ENCODE results near the gene EFCAB8.
"Not testable (repeated sequence)": the region's sequence is repeated elsewhere in the genome, so short reads cannot be mapped to it uniquely, and the experiment has no call there.

DNA sequence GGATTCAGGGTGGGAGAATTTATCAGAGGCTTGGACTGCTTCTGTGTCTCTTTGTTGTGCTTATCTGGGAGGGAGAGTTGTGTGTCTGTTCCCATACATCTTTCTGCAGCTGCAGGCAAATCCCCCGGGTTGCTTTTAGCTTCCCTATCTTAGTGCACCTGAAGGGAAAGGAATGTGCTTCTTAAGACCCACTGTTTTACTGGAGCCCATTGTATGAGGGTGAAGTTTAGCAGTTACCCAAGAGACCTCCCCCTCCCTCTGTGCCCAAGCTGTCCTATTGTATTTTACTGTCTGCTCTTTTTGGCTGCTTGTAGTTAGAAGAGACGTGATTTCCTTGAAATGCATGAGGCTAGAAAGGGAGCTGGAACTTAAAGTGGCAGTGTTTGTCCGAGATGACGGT lies 91.8 kb downstream of the EFCAB8 start:
- not testable (repeated sequence) for TF ChIP-seq EZH2 (optimal IDR thresholded peaks at IDR 0.05; ENCODE audit: low read depth, low read length); EZH2phosphoT487 (IDR thresholded peaks at IDR 0.05; ENCODE audit: low read length)
- TF ChIP-seq, protein P1, sequence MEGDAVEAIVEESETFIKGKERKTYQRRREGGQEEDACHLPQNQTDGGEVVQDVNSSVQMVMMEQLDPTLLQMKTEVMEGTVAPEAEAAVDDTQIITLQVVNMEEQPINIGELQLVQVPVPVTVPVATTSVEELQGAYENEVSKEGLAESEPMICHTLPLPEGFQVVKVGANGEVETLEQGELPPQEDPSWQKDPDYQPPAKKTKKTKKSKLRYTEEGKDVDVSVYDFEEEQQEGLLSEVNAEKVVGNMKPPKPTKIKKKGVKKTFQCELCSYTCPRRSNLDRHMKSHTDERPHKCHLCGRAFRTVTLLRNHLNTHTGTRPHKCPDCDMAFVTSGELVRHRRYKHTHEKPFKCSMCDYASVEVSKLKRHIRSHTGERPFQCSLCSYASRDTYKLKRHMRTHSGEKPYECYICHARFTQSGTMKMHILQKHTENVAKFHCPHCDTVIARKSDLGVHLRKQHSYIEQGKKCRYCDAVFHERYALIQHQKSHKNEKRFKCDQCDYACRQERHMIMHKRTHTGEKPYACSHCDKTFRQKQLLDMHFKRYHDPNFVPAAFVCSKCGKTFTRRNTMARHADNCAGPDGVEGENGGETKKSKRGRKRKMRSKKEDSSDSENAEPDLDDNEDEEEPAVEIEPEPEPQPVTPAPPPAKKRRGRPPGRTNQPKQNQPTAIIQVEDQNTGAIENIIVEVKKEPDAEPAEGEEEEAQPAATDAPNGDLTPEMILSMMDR (IDR thresholded peaks at IDR 0.05; ENCODE audit: low read length) = not testable (repeated sequence)
